ENCODE data around the gene FBXO15.
A peak's percentile ranks its signal among the peaks of the same experiment; 100 is the strongest.

The FBXO15 gene

DNA sequence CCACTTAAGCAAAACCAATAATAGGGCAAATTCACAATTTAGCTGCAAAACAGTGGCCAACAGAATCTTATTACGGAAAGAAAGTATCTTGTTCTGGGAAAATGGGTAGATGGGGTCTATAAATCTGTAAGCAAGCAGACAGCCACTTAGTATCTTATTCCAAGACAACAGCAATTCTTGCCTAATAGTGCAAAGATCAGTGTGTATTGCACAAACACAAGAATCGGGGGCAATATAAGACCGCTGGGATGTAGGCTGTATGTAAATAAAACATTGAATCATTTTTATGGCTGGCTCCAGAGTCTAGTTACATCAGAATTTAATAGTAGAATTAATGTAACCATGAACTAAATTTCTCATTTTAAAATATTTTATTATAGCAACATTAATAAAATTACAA, 85.6 kb downstream of the FBXO15 start:
- Histone ChIP-seq H3K4me1 (ENCODE audit: low read length) (no peaks in the 10 kb centered on the region), H3F3A (ENCODE audit: insufficient read depth, low read length) (no peaks in the 10 kb centered on the region), H3K4me3 (ENCODE audit: low read length) (no peak overlapping the region), H3K79me2 (ENCODE audit: low read length) (no peaks in the 10 kb centered on the region), H3K9ac (ENCODE audit: low read length) (no peak overlapping the region), H3K27me3 (replicated peaks; ENCODE audit: insufficient read depth, low read length) (no peaks in the 10 kb centered on the region), H3K36me3 (replicated peaks; ENCODE audit: insufficient read depth, low read length) (no peaks in the 10 kb centered on the region), H3K9me3 (replicated peaks; ENCODE audit: insufficient read depth, low read length) (no peaks in the 10 kb centered on the region), H3K9me2 (replicated peaks; ENCODE audit: insufficient read depth, low read length) (no peaks in the 10 kb centered on the region), H3K27ac (ENCODE audit: low read length) (no peak overlapping the region), H2AFZ (ENCODE audit: low read length) (no peak overlapping the region), H3K4me2 (ENCODE audit: low read depth, low read length) (no peak overlapping the region), H4K20me1 (ENCODE audit: insufficient read depth, low read length) (no peaks in the 10 kb centered on the region)
- TF ChIP-seq EZH2phosphoT487 (IDR thresholded peaks at IDR 0.05; ENCODE audit: low read length) (no peak), EZH2 (optimal IDR thresholded peaks at IDR 0.05; ENCODE audit: low read depth, low read length) (no peak)
- TF ChIP-seq, protein P1, sequence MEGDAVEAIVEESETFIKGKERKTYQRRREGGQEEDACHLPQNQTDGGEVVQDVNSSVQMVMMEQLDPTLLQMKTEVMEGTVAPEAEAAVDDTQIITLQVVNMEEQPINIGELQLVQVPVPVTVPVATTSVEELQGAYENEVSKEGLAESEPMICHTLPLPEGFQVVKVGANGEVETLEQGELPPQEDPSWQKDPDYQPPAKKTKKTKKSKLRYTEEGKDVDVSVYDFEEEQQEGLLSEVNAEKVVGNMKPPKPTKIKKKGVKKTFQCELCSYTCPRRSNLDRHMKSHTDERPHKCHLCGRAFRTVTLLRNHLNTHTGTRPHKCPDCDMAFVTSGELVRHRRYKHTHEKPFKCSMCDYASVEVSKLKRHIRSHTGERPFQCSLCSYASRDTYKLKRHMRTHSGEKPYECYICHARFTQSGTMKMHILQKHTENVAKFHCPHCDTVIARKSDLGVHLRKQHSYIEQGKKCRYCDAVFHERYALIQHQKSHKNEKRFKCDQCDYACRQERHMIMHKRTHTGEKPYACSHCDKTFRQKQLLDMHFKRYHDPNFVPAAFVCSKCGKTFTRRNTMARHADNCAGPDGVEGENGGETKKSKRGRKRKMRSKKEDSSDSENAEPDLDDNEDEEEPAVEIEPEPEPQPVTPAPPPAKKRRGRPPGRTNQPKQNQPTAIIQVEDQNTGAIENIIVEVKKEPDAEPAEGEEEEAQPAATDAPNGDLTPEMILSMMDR (IDR thresholded peaks at IDR 0.05; ENCODE audit: low read length) = no peak
- DNase-seq = no peak

DNA sequence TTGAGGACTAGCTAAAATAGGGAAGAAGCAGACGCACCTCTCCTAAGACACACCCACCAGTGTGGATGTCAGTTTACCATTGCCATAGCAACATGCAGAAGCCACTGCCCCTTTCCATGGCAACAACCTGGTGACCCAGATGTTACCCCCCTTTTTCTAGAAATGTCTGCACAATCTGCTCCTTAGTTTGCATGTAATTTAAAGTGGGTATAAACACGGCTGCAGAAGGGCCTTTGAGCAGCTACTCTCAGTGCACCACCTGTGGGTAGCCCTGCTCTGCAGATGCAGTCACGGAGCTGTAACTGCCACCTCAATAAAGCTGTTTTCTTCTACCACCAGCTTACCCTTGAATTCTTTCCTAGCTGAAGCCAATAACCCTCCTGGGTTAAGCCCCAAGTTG, 87.1 kb downstream of the FBXO15 start:
- Histone ChIP-seq H3K9ac (ENCODE audit: low read length) (no peak overlapping the region), H3K27ac (ENCODE audit: low read length) (no peak overlapping the region), H3K4me2 (ENCODE audit: low read depth, low read length) (no peak overlapping the region)

DNA sequence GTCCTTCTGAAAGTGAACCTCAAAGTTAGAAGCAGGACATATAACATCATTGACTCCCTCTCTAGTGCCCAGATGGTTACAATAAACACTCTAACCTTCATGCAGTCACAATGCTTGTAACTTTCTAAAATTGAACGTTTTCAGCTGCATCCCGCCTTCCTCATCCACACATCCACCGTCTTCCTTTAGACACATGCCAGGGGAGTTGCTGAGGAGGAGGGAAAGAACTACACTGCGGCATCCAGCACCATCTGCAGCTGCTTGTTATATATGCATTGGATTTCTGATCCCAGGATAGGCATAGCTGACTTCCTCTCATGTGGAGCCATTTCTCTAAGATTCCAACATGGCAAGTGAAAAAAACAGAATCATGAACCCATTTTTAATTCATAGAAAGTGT, 96.8 kb downstream of the FBXO15 start:
- H3K9me2 ChIP-seq (replicated peaks; ENCODE audit: insufficient read depth, low read length) = no peaks in the 10 kb centered on the region
- no peaks in the 10 kb centered on the region for H3K79me2 ChIP-seq (ENCODE audit: low read length)
- no peak overlapping the region for H3K9ac ChIP-seq (ENCODE audit: low read length)
- H3K4me3 ChIP-seq (ENCODE audit: low read length) = no peak overlapping the region
- no peaks in the 10 kb centered on the region for H3K4me1 ChIP-seq (ENCODE audit: low read length)
- H3K4me2 ChIP-seq (ENCODE audit: low read depth, low read length) = no peak overlapping the region
- no peak for TF ChIP-seq EZH2 (optimal IDR thresholded peaks at IDR 0.05; ENCODE audit: low read depth, low read length)
- DNase-seq = no peak
- H3F3A ChIP-seq (ENCODE audit: insufficient read depth, low read length) = no peaks in the 10 kb centered on the region
- no peaks in the 10 kb centered on the region for H3K9me3 ChIP-seq (replicated peaks; ENCODE audit: insufficient read depth, low read length)
- H4K20me1 ChIP-seq (ENCODE audit: insufficient read depth, low read length) = no peaks in the 10 kb centered on the region
- H3K36me3 ChIP-seq (replicated peaks; ENCODE audit: insufficient read depth, low read length) = no peaks in the 10 kb centered on the region
- no peaks in the 10 kb centered on the region for H3K27me3 ChIP-seq (replicated peaks; ENCODE audit: insufficient read depth, low read length)
- no peak overlapping the region for H2AFZ ChIP-seq (ENCODE audit: low read length)
- H3K27ac ChIP-seq (ENCODE audit: low read length) = no peak overlapping the region

More for the DNA sequence above, 87.1 kb downstream of the FBXO15 start:
- Histone ChIP-seq H3K36me3 (replicated peaks; ENCODE audit: insufficient read depth, low read length) (no peaks in the 10 kb centered on the region), H3F3A (ENCODE audit: insufficient read depth, low read length) (no peaks in the 10 kb centered on the region), H4K20me1 (ENCODE audit: insufficient read depth, low read length) (no peaks in the 10 kb centered on the region), H3K79me2 (ENCODE audit: low read length) (no peaks in the 10 kb centered on the region), H3K27me3 (replicated peaks; ENCODE audit: insufficient read depth, low read length) (no peaks in the 10 kb centered on the region), H3K9me2 (replicated peaks; ENCODE audit: insufficient read depth, low read length) (no peaks in the 10 kb centered on the region), H3K4me1 (ENCODE audit: low read length) (no peaks in the 10 kb centered on the region), H3K4me3 (ENCODE audit: low read length) (no peak overlapping the region), H3K9me3 (replicated peaks; ENCODE audit: insufficient read depth, low read length) (no peaks in the 10 kb centered on the region), H2AFZ (ENCODE audit: low read length) (no peak overlapping the region)
- TF ChIP-seq, protein P1 (IDR thresholded peaks at IDR 0.05; ENCODE audit: low read length) = no peak
- TF ChIP-seq EZH2 (optimal IDR thresholded peaks at IDR 0.05; ENCODE audit: low read depth, low read length) = no peak
- no peak for TF ChIP-seq EZH2phosphoT487 (IDR thresholded peaks at IDR 0.05; ENCODE audit: low read length)
- DNase-seq = no peak

DNA sequence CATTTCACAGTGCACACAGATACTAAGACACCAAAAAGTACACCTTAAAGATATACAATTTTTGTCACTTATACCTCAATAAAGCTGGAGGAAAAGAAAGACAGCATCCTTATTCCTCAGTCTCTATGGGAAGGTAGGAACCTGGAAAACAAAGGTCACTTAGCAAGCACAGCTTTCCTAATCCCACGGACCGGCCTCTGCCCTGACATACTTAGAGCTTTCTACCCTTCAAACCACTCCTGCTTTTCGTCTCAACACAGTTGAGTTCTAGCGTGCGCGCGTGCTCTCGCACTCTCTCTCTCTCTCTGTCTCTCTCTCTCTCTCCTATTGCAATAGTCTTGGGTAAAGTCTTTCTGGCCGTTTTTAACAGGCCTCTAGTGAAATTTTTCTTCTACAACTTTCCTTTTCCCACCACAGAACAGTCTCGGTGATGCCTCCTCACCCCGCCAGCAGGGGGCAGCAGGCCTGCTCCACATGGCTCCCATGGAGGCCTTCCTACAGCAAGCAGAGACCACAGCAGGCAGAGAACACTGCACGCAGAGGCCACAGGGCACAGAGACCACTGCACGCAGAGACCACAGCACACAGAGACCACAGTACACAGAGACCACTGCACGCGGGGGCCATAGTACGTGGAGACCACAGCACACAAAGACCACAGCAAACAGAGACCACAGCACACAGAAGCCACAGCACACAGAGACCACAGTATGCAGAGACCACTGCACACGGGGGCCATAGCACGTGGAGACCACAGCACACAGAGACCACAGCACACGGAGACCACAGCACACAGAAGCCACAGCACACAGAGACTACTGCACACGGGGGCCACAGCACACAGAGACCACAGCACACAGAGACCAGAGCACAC, 106.9 kb downstream of the FBXO15 start:
- peak; percentile 10 for DNase-seq
- no peak overlapping the region for H2AFZ ChIP-seq (ENCODE audit: low read length)

More for the DNA sequence above, 106.9 kb downstream of the FBXO15 start:
- Histone ChIP-seq H3K9me2 (replicated peaks; ENCODE audit: insufficient read depth, low read length) (no peaks in the 10 kb centered on the region), H4K20me1 (ENCODE audit: insufficient read depth, low read length) (no peaks in the 10 kb centered on the region), H3K79me2 (ENCODE audit: low read length) (no peaks in the 10 kb centered on the region), H3K4me2 (ENCODE audit: low read depth, low read length) (no peak overlapping the region), H3K27me3 (replicated peaks; ENCODE audit: insufficient read depth, low read length) (no peaks in the 10 kb centered on the region), H3K27ac (ENCODE audit: low read length) (no peak overlapping the region), H3K4me3 (ENCODE audit: low read length) (no peak overlapping the region), H3K36me3 (replicated peaks; ENCODE audit: insufficient read depth, low read length) (no peaks in the 10 kb centered on the region), H3F3A (ENCODE audit: insufficient read depth, low read length) (no peaks in the 10 kb centered on the region), H3K9me3 (replicated peaks; ENCODE audit: insufficient read depth, low read length) (no peaks in the 10 kb centered on the region), H3K9ac (ENCODE audit: low read length) (no peak overlapping the region), H3K4me1 (ENCODE audit: low read length) (no peaks in the 10 kb centered on the region)
- no peak for TF ChIP-seq EZH2 (optimal IDR thresholded peaks at IDR 0.05; ENCODE audit: low read depth, low read length)
- TF ChIP-seq, protein P1 (IDR thresholded peaks at IDR 0.05; ENCODE audit: low read length) = peak; percentile 58

Data from MM.1S (cell line).